SW 1271 (cell line): Measurements from ENCODE around the gene HAP1.

Source experiments
- DNase-seq, 2 experiments: peaks; one replicate each; lab custom pipeline; 2025; lab: John Stamatoyannopoulos, UW

HAP1 gene

GRCh38 chr17:41766135-41766534 lies 31.7 kb upstream of the HAP1 start:
- no peak for DNase-seq

DNA sequence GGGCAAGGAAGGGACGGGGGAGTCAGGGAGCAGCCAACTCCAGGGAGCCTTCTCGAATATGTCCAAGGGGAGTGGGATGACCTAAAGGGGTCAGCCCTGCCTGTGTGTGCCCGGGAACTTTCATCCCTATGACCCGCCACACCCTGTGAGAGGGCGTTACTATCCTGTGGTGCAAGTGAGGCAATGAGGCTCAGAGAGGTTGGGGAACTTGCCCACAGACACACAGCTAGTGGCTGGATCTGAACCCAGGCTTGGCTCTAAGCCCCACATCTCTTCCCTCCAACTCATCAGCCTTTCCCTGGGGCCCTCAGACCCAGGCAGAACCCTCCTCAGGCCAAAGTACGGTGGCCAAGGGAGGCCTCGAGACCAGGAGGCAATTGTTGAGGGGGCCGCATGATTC lies 28.9 kb upstream of the HAP1 start:
- no peak for DNase-seq

DNA sequence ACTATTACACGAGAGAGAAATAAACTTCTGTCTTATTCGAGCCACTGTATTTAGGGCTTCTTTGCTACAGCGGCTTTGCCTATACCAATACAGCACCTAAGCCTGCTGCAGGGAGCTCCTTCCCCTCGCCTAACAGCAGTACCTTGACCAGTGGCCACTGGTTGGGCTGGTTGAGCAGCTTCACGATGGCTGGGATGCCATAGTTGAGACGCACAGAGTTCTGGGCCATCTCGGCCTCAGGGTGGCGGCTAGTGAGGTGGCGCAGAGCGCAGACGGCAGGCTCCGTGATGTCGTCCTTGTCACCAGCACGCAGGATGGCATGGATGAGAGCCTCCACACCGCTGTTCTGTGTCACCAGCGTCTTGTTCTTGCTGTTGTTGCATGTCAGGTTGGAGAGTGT lies 28.4 kb upstream of the HAP1 start:
- DNase-seq, result no peak

DNA sequence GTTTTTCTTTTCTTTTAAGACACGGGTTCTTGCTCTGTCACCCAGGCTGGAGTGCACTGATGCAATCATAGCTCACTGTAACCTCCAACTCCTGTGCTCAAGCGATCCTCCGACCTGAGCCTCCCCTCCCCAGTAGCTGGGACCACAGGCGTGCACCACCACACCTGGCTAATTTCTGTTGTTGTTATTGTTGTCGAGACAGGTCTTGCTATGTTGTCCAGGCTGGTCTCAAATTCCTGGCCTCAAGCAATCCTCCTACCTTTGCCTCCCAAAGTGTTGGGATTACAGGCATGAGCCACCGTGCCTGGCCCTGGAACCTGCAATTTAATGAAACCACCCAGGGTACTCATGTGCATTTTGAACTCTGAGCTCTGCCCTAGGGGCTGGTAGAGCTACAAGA lies 27.9 kb upstream of the HAP1 start:
- DNase-seq, result no peak

DNA sequence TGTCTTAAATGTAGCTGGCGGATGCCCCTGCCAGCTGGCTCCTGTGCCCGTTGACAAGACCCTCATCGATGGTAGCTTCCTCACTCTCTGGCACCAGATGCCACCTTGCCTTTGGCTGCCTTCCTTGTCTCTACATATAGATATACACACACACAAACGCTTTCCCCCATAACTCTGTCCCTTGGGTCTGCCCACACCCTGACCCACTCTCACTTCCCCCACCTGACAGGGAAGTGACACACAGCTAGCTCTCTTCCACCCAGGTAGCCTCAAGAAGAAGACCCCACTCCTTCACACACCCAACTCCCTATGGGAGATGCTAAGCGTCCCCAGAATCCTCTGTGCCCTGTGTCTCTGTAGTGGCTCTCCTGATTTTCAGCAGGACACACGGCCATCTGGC lies 26.4 kb upstream of the HAP1 start:
- DNase-seq, result no peak

GRCh38 chr17:41758601-41759000 lies 24.2 kb upstream of the HAP1 start:
- no peak for DNase-seq

- DNase-seq, result no peak
Measured at GRCh38 chr17:41754066-41754465, 19.6 kb upstream of the HAP1 start.

- no peak for DNase-seq
Measured at GRCh38 chr17:41751288-41751687, 16.8 kb upstream of the HAP1 start.

DNA sequence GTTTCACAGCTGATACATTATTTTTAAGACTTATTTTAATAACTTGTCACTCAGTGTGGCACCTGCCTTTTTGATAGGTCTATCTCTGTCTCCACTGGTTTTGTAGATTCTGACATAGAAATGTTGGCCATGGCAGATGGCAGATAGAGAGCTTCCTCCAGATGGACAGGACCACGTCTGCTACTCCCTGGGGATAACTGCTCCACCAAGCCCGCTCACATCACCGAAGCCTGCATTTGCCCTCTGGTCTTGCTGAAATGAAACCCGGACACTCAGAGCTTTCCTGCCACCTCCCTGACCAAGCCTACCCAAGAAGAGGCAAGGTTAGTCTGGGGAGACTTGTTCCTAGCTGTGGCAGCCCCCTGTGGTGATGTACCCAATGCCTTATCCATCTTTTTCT lies 16.4 kb upstream of the HAP1 start:
- DNase-seq, result no peak

DNA sequence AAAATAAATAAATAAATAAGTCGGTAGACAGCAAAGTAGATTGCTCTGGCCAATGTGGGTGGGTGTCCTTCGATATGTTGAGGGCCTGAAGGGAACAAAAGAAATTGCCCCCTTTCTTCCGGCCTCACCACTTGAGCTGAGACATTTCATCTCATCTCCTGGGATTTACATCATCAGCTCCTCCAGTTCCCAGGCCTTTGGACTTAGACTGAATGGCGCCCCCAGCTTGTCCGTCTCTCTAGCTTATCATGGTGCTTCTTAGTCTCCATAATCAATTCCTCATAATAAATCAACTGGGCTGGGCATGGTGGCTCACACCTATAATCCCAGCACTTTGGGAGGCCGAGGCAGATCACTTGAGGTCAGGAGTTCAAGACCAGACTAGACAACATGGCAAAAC lies 13.8 kb upstream of the HAP1 start:
- no peak for DNase-seq

DNA sequence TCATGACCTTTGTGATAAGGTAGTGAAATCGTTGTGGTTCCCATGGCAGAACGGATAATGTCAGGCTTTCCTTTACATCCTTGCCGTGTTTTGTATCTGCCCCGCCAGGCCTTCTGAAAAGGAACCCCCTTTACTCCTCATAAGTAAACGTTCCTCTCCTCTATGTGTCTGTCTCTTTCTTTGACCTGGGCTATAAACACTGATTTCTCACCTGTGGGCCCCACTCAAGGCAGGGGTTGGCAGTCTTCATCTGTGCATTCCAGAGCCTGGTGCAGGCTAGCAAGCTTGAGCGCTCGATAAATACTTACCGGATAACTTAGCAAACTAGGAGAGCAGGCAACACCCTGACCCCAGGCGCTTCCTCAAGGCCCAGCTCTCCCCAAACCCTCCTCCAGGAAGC lies 7.3 kb upstream of the HAP1 start:
- DNase-seq, result no peak

DNA sequence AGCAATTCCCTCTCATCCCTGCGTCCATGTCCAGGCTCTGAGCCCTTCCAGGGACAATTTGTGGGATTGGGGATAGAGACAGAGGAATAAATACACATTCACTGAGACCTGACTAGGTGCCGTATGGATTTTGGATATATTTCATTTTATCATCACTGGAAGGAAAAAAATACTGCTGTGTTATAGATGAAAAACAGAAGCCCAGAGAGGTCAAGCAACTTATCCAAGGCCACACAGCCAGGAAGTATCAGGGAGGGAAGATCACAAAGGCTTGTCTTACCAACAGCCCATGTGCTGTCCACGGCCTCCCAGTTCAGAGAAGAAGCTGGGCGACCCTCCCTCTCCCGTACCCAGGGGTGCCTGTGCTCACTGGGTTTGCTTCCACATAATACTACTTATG lies 6.1 kb upstream of the HAP1 start:
- DNase-seq, result no peak

GRCh38 chr17:41739661-41740352 lies 5.4 kb upstream of the HAP1 start:
- DNase-seq, result peak; percentile 24 to 31

DNA sequence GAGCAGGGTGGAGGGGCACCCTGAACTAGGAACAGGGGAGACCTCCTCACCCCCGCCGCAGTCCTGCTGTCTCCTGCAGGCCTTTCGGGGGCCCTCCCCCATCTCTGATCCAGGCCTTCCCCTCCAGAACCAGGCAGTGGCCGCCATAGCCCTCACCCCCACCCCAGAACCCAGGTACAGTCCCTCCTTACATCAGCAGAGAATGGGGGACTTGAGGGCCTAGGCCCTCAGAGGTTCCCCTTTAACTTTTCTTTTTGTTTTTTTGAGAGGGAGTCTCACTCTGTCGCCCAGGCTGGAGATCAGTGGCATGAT lies 4.3 kb upstream of the HAP1 start:
- no peak for DNase-seq

- peak; percentile 42 to 71 for DNase-seq
Measured at GRCh38 chr17:41738077-41738800, 3.8 kb upstream of the HAP1 start.

- DNase-seq, result no peak
Measured at GRCh38 chr17:41737680-41738023, 3.2 kb upstream of the HAP1 start.

DNA sequence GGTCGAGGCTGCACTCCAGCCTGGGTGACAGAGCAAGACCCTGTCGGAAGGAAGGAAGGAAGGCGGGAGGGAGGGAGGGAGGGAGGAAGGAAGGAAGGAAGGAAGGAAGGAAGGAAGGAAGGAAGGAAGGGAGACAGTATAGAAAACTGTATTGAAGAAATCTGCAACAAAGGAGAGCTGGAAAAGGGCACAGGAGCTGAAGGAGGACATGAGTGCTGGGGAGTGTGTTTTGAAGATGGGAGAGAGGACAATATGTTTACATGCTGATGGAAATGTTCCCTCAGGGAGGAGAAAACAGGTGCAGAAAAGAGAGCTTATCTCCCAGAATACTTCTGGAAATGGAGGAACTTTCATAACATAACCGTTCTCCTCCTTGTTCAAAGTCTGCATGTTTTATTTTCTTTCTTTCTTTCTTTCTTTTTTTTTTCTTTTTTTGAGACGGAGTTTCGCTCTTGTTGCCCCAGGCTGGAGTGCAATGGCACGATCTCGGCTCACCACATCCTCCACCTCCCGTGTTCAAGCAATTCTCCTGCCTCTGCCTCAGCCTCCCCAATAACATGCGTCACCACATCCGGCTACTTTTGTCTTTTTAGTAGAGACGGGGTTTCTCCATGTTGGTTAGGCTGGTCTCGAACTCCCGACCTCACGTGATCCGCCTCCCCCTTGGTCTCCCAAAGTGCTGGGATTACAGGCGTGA lies 2.7 kb upstream of the HAP1 start:
- no peak for DNase-seq

GRCh38 chr17:41735744-41736143 lies 1.3 kb upstream of the HAP1 start:
- DNase-seq, result no peak

DNA sequence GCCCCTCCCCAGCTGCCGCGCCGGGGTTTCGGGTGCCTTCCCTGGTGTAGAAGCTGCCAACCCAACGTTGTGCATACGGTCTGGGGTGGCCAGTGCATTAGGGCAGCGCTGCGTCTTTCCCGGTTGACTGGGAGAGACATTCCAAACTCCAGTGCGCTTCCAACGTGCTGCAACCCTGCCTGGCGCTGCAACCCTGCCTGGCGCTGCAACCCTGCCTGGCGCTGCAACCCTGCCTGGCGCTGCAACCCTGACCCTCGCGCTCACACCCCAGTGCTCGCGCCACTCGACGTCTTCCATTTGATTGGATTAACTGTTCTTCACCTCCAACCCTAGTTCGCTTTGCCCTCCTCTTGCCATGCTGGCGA lies 488 bp upstream of the HAP1 start:
- no peak for DNase-seq

DNA sequence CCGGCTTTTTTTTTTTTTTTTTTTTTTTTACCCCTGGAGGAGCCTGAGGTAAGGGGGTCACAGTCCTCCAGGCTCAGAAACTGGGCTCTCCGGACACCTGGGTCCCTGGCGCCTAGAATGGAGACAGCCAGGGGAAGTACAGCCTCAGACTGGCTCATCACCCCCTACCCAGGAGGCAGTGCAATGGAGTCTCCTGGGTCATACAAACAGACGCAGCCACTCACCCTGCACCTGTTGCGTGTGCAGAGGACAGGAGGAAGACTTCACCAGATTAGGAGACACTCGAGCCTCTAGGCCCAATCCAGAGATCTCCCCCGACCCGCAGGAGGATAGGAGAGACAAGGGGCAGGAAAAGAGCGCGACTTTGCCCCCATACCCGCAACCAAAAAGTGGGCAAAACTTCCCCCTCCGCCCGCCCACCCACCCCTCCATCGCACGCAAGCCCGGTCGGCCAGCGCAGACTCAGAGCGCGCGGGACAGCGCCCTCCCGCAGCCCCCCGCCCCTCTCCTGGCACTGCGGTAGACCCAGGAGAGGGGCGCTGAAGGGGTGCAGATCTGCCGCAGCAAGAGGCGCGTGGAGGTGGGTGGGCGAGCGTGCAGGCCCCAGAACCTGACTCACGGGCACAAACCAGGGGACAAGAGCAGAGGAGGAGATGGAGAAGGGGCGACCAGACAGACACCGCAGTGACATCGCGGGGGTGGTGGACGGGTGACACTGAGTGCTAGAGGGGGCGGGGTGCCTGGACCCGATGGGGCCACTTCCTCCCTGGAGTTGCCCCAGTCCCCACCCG lies 900 bp downstream of the HAP1 start:
- DNase-seq, result no peak

DNA sequence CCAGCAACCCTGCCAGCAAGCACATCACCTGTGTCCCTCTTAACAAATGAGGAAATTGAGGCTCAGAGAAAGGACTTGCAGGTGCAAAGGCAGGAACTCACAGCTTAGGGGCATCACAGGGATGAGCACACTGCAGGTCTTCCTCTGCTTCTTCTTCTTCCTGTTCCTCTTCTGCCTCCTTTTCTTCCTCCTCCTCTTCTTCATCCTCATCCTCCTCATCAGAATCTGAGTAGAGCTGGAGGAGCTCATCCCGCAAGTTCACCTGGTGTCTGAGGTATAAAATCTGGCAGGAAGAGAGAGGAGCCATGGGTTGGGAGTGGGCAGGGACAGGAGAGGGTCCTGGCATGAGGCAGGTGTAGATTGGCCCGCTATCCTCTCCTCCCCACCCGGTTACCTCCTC lies 2.6 kb downstream of the HAP1 start:
- no peak for DNase-seq

DNA sequence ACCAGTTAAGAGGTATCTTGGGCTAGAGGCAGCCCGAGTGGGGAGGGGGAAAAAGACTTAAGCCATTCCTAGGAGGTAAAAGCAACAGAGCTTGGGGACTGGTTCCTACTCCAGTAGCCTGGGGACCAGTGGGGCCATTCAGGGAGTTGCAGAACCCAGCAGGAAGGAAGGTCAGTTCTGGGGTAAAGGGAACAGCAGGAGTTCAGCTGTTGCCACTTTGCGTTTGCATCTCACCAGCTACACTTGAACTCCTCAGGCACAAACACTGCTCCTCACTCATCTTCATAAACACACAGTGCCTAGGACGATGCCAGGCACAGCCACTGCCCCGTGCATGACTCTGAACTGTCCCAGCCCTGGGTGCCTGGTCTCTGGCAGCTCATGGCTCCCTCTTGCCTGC lies 4.0 kb downstream of the HAP1 start:
- DNase-seq, result no peak

- DNase-seq, result no peak
Measured at GRCh38 chr17:41728056-41728455, 6.4 kb downstream of the HAP1 start.
